GM18502 (cell line): ENCODE measurements around the gene FBXO46.
"Not testable (repeated sequence)": the region's sequence is repeated elsewhere in the genome, so short reads cannot be mapped to it uniquely, and the experiment has no call there.

Source experiments
- ATAC-seq: cut with Tn5 transposase; IDR thresholded peaks from one replicate; pipeline ENCODE4 v1.9.1; 2021; ENCODE audit warnings: mild to moderate bottlenecking; ENCODE audit not compliant: unreplicated experiment, poor library complexity

FBXO46 gene

GRCh38 chr19:45733160-45733810 lies 2.6 kb upstream of the FBXO46 start, which contains the start of gene MEIOSIN:
MEIOSIN (plus strand) TSS chr19:45733439; CDS start chr19:45735377, 1,938 bp downstream.
- ATAC-seq, result no peak

GRCh38 chr19:45729800-45730290 lies 851 bp downstream of the FBXO46 start:
- ATAC-seq, result no peak

- not testable (repeated sequence) for ATAC-seq
Observed at GRCh38 chr19:45728683-45729082, 2.0 kb downstream of the FBXO46 start.

- not testable (repeated sequence) for ATAC-seq
Observed at GRCh38 chr19:45720065-45720464, 10.6 kb downstream of the FBXO46 start.

- no peak for ATAC-seq
Observed at GRCh38 chr19:45717983-45718650, 12.6 kb downstream of the FBXO46 start.

GRCh38 chr19:45717131-45717982 lies 13.3 kb downstream of the FBXO46 start:
- peak; percentile 85 for ATAC-seq

GRCh38 chr19:45716359-45717130 lies 14.2 kb downstream of the FBXO46 start:
- no peak for ATAC-seq

- ATAC-seq, result no peak
Observed at GRCh38 chr19:45715139-45715538, 15.6 kb downstream of the FBXO46 start.

- ATAC-seq, result no peak
Observed at GRCh38 chr19:45713141-45713540, 17.6 kb downstream of the FBXO46 start.

GRCh38 chr19:45712699-45713067 lies 18.0 kb downstream of the FBXO46 start:
- no peak for ATAC-seq

- no peak for ATAC-seq
Observed at GRCh38 chr19:45711851-45712698, 18.6 kb downstream of the FBXO46 start.

- ATAC-seq, result no peak
Observed at GRCh38 chr19:45710356-45711130, 20.2 kb downstream of the FBXO46 start.

GRCh38 chr19:45705710-45706415 lies 24.8 kb downstream of the FBXO46 start:
- ATAC-seq, result no peak

- ATAC-seq, result no peak
Observed at GRCh38 chr19:45705115-45705514, 25.6 kb downstream of the FBXO46 start.

- no peak for ATAC-seq
Observed at GRCh38 chr19:45701676-45702075, 29.0 kb downstream of the FBXO46 start.

GRCh38 chr19:45693106-45693788 lies 37.4 kb downstream of the FBXO46 start:
- no peak for ATAC-seq
